Measurements from ENCODE around the gene LRRC23. TPM values are rescaled to one million over a fixed set of nuclear protein-coding genes. Genes with fewer than 3 reads are reported as not detected.

The LRRC23 gene
- total and polyA plus RNA-seq, 2 of the 4 experiments (the other 2 are of a cell fraction) = 11.1 to 11.4 TPM

DNA sequence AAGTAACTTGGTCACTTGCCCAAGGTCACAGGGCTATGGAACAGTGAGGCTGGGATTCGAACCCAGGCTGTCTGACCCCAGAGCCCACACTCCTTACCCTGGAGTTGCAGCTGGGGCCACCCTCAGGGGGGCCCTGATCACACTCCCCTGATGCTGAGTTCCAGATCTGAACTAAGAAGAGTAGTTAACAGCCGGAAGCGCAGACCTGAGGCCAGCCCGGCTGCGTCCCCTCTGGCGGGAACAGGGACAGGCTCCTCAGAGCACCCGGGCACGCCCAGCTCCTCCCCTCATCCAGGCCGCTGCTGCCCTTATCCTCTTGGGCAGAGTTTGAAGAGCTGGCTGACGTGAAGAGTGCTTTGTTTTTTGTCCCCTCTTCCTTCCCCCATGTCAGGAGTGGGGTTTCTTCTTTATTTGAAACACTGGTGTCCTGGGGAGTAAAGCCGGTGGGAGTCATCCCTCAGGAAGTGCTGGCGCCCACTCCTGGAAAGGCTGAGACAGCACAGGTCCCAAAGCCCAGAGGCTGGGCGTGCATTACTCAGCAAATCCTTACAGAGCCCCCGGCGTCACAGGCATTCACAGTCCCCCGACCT is 57.2 kb downstream of the LRRC23 start (continued):
- TF ChIP-seq MAFK (IDR thresholded peaks at IDR 0.05; ENCODE audit: low read depth, low read length) (peak; percentile 79), CEBPB (IDR thresholded peaks at IDR 0.05; ENCODE audit: low read depth, low read length) (no peak)

DNA sequence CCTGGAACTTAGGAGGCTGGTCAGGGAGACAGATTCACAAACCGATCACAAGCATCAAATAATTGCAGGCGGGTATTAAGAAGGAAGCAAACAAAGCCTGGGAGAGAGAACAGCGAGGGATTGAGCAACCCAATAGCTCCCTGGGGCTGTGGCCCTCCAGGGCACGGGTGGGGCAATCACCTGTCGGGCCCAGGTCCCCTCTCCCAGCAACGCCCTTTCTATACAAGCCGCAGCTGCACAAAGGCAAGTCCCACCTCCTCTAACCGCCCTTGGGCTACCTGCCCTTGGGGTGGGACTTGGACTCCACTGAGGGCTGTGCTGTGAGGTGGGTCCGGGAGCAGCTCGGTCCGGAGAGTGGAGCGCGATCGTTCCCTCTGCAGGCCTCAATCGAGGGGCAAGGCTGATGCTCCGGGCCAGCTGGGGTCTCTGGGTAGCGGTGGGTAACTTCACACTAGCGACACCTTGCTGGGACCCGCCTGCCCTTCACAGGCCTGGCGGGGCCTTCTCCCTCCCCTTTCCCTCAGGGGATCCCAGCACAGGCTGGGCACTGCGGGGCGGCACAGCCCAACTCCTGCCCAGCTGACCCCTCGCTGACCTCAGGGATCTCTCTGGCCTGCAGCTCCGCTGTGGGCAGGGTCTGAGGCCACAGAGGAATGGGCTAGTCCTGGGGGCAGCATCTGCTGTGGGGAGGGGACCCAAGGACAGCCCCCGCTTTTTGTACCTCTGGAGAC is 57.8 kb downstream of the LRRC23 start:
- Histone ChIP-seq H3K27ac (ENCODE audit: insufficient read depth, low read length) (peak overlapping the region; percentile 53), H3K4ac (ENCODE audit: low read depth, low read length) (peak overlapping the region; percentile 78), H2BK120ac (ENCODE audit: low read depth, low read length) (peak overlapping the region; percentile 64), H3K36me3 (ENCODE audit: control insufficient read depth, insufficient read depth, low read length) (peaks cover 24% of the 10 kb centered on the region), H4K91ac (ENCODE audit: insufficient read depth, low read depth, low read length) (peak overlapping the region; percentile 92), H3K27me3 (ENCODE audit: control insufficient read depth, insufficient read depth, low read length) (no peaks in the 10 kb centered on the region), H2BK5ac (ENCODE audit: low read depth, low read length, poor library complexity, severe bottlenecking) (peak overlapping the region; percentile 5), H4K5ac (ENCODE audit: low read depth, low read length) (peak overlapping the region; percentile 81; the same call in 1 of the 2 replicates), H3K9ac (ENCODE audit: low read depth, low read length) (no peak overlapping the region), H3K56ac (ENCODE audit: extremely low read depth, insufficient read depth, low read length) (no peak overlapping the region; the same call in 1 of the 2 replicates), H3K4me1 (ENCODE audit: control insufficient read depth, insufficient read depth, low read length) (peaks cover 5% of the 10 kb centered on the region; the same call in 1 of the 2 replicates), H2BK15ac (ENCODE audit: low read depth, low read length) (peak overlapping the region; percentile 64; the same call in 1 of the 3 replicates), H2AFZ (replicated peaks; ENCODE audit: low read length, poor library complexity) (peak overlapping the region; percentile 88), H2AK9ac (replicated peaks; ENCODE audit: low read depth, low read length, poor library complexity) (peak overlapping the region; percentile 83), H4K20me1 (ENCODE audit: insufficient read depth, low read length) (no peaks in the 10 kb centered on the region), H3K9me1 (ENCODE audit: insufficient read depth, low read length) (no peaks in the 10 kb centered on the region), H3K4me3 (ENCODE audit: insufficient read depth, low read depth, low read length) (no peak overlapping the region), H3K4me2 (ENCODE audit: low read depth, low read length) (no peak overlapping the region), H2BK20ac (ENCODE audit: low read depth, low read length) (peak overlapping the region; percentile 78), H3K9me3 (ENCODE audit: control insufficient read depth, insufficient read depth, low read length) (no peaks in the 10 kb centered on the region), H3K79me1 (ENCODE audit: low read depth in 1 of 2, low read length in 2 of 2) (peaks cover 0 to 9% of the 10 kb centered on the region in 2 experiments; a peak in 2 of 4 replicates), H2AK5ac (ENCODE audit: low read depth, low read length) (peak overlapping the region; percentile 39; the same call in 1 of the 2 replicates), H3K23ac (ENCODE audit: low read depth, low read length) (no peak overlapping the region), H3K14ac (replicated peaks; ENCODE audit: low read depth, low read length) (peak overlapping the region; percentile 72; the same call in 1 of the 2 replicates), H3K18ac (ENCODE audit: low read depth, low read length) (peak overlapping the region; percentile 39; the same call in 1 of the 2 replicates), H4K8ac (ENCODE audit: low read depth in 2 of 2, low read length in 2 of 2) (peak overlapping the region; percentile 96; a peak in 2 of 4 replicates)
- intact Hi-C loops (cut with micrococcal nuclease) = no loop called here
- TF ChIP-seq CEBPB (IDR thresholded peaks at IDR 0.05; ENCODE audit: low read depth, low read length) (peak; percentile 65), MAFK (IDR thresholded peaks at IDR 0.05; ENCODE audit: low read depth, low read length) (no peak), POLR2A (IDR thresholded peaks at IDR 0.05; ENCODE audit: low read depth, low read length) (no peak), BHLHE40 (IDR thresholded peaks at IDR 0.05; ENCODE audit: low read depth, low read length) (no peak)
- TF ChIP-seq, protein P1, sequence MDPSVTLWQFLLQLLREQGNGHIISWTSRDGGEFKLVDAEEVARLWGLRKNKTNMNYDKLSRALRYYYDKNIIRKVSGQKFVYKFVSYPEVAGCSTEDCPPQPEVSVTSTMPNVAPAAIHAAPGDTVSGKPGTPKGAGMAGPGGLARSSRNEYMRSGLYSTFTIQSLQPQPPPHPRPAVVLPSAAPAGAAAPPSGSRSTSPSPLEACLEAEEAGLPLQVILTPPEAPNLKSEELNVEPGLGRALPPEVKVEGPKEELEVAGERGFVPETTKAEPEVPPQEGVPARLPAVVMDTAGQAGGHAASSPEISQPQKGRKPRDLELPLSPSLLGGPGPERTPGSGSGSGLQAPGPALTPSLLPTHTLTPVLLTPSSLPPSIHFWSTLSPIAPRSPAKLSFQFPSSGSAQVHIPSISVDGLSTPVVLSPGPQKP (IDR thresholded peaks at IDR 0.05; ENCODE audit: borderline replicate concordance, low read depth, low read length) = no peak
- TF ChIP-seq, protein P2, sequence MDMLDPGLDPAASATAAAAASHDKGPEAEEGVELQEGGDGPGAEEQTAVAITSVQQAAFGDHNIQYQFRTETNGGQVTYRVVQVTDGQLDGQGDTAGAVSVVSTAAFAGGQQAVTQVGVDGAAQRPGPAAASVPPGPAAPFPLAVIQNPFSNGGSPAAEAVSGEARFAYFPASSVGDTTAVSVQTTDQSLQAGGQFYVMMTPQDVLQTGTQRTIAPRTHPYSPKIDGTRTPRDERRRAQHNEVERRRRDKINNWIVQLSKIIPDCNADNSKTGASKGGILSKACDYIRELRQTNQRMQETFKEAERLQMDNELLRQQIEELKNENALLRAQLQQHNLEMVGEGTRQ (IDR thresholded peaks at IDR 0.05; ENCODE audit: low read depth, low read length) = no peak
- WGBS, 2 experiments (ENCODE audit: extremely low coverage in 2 of 2, insufficient read length in 1 of 2) = 60% methylated on average over 1 of the region's 25 CpGs; no CpG with 5 or more reads in 1 of the 2 experiments
- in situ Hi-C loops (cut with MboI; ENCODE audit: low sequenced_read_pairs) = loop anchor here (5.0 kb wide), 1 partner anchor 95 kb away; the partner anchor contains the start of gene TPI1
- dilution Hi-C loops (cut with HindIII; ENCODE audit: low sequenced_read_pairs, unreplicated experiment) = no loop called here
- BruUV-seq (replicated peaks) = no TSS peak
- ATAC-seq (ENCODE audit: low read depth) (no peak), DNase-seq (no peak)
- CTCF ChIA-PET = interaction anchor here (0.6 to 1.7 kb wide), 3 partner anchors 19 to 150 kb away, joined by 3 read pairs; partner anchors contain the start of genes C12orf57 and RNU7-1
- POLR2A ChIA-PET (ENCODE audit: unreplicated experiment) = interaction anchor here (0.6 kb wide), 1 partner anchor 37 kb away, joined by 3 read pairs; no protein-coding TSS in a partner anchor
